ENCODE measurements around the gene MAST1.
"Not testable (repeated sequence)": the region's sequence is repeated elsewhere in the genome, so short reads cannot be mapped to it uniquely, and the experiment has no call there.

MAST1 gene

GRCh38 chr19:12800923-12801465, 37.3 kb upstream of the MAST1 start:
- FAIRE-seq, result no peak

GRCh38 chr19:12801466-12802266, 36.6 kb upstream of the MAST1 start, which contains the start of the genes PRDX2 and THSD8:
Gene PRDX2, minus strand, starts transcription at chr19:12801800. Its CDS starts 539 bp downstream, at chr19:12801261.
Gene THSD8, plus strand, starts transcription at chr19:12802069. Its CDS starts 3 bp downstream, at chr19:12802072.
- no peak for FAIRE-seq
- DNase-seq (ENCODE audit: low spot score), result peak; percentile 72

More at GRCh38 chr19:12800923-12801465, 37.3 kb upstream of the MAST1 start:
- DNase-seq (ENCODE audit: low spot score), result no peak

GRCh38 chr19:12802267-12803106, 35.8 kb upstream of the MAST1 start:
- FAIRE-seq (no peak), DNase-seq (ENCODE audit: low spot score) (no peak)

GRCh38 chr19:12804051-12804450, 34.3 kb upstream of the MAST1 start:
- no peak for DNase-seq (ENCODE audit: low spot score)
- no peak for FAIRE-seq

GRCh38 chr19:12806242-12807081, 31.9 kb upstream of the MAST1 start, which contains the start of gene RNASEH2A:
Gene RNASEH2A, plus strand, starts transcription at chr19:12806584. Its CDS starts 90 bp downstream, at chr19:12806674.
- peak; percentile 93 for DNase-seq (ENCODE audit: low spot score)
- no peak for FAIRE-seq

GRCh38 chr19:12815088-12815487, 23.2 kb upstream of the MAST1 start:
- no peak for FAIRE-seq
- no peak for DNase-seq (ENCODE audit: low spot score)

GRCh38 chr19:12817188-12817587, 21.1 kb upstream of the MAST1 start:
- not testable (repeated sequence) for DNase-seq (ENCODE audit: low spot score); FAIRE-seq

GRCh38 chr19:12817810-12818209, 20.5 kb upstream of the MAST1 start:
- not testable (repeated sequence) for FAIRE-seq; DNase-seq (ENCODE audit: low spot score)

GRCh38 chr19:12821761-12822160, 16.6 kb upstream of the MAST1 start:
- FAIRE-seq (no peak), DNase-seq (ENCODE audit: low spot score) (no peak)

- DNase-seq (ENCODE audit: low spot score) (peak; percentile 69), FAIRE-seq (no peak)
Measured at GRCh38 chr19:12825254-12826131, 12.8 kb upstream of the MAST1 start.

GRCh38 chr19:12828494-12828893, 9.8 kb upstream of the MAST1 start:
- DNase-seq (ENCODE audit: low spot score), result no peak
- FAIRE-seq, result no peak

GRCh38 chr19:12833418-12833737, 4.9 kb upstream of the MAST1 start:
- FAIRE-seq, result no peak
- no peak for DNase-seq (ENCODE audit: low spot score)

GRCh38 chr19:12833738-12834565, 4.4 kb upstream of the MAST1 start:
- FAIRE-seq (no peak), DNase-seq (ENCODE audit: low spot score) (peak; percentile 82)

- no peak for DNase-seq (ENCODE audit: low spot score)
- FAIRE-seq, result no peak
Measured at GRCh38 chr19:12834566-12834943, 3.8 kb upstream of the MAST1 start, which contains the start of gene RTBDN. Gene RTBDN, minus strand, starts transcription at chr19:12834579. Its CDS starts 4,600 bp downstream, at chr19:12829979.

GRCh38 chr19:12834976-12835757, 3.1 kb upstream of the MAST1 start:
- no peak for FAIRE-seq
- DNase-seq (ENCODE audit: low spot score), result no peak

GRCh38 chr19:12836529-12836863, 1.8 kb upstream of the MAST1 start:
- no peak for DNase-seq (ENCODE audit: low spot score)
- no peak for FAIRE-seq

- FAIRE-seq (no peak), DNase-seq (ENCODE audit: low spot score) (no peak)
Measured at GRCh38 chr19:12837225-12837624, 1.1 kb upstream of the MAST1 start.

All from urothelium cell line (cell line).